Measurements from ENCODE around the gene ZNF485. TPM values are rescaled to one million over a fixed set of nuclear protein-coding genes. Genes with fewer than 3 reads are reported as not detected.

Gene ZNF485
- total RNA-seq, 2 experiments from 2014 or later, result 1.1 to 1.6 TPM

DNA sequence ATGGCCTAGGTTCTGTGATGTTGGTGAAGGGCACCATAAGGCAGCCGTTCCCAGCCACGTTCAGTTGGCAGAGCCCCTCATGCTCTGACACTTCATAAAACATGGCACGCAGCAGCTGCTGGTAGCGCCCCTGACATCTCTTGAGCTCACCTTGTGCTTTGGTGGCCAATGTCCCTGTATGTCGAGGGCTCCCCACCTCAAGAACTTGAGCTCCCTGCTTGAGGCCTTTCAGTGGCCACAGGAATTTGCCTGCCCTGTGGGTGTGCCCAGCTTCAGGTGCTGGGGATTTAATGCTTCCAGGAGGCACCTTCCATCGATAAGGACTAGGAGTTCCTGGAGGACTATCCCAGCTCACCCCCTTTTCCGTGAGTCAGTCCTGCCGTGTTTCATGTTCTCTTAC is 52.0 kb downstream of the ZNF485 start:
- Mint-ChIP-seq H3K27me3 (peaks cover 9% of the 10 kb centered on the region), H3K4me3 (no peak overlapping the region), H3K4me1 (no peaks in the 10 kb centered on the region), H3K27ac (no peak overlapping the region), H3K9me3 (ENCODE audit: low read depth) (peaks cover 4% of the 10 kb centered on the region), H3K36me3 (no peaks in the 10 kb centered on the region)
- CTCF ChIA-PET, result no interaction called here
- DNase-seq (no peak), ATAC-seq (no peak)

DNA sequence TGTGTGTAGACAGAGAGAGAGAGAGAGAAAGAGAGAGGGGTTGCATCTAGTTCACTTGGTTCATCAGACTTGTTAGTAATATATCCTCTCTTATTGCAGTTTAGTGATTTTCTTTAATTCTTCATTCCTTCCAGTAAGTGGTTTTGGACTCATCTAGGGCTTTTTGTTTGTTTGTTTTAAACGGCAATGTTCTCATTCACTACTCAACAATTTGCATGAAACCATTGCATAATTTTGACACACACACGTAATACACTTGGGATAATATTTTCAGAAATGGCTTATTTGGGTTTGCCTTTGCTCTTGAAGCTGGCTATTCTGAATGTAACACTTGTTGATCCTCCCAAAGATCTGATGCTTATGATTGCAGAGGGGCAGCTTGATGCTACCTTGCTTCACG is 58.8 kb downstream of the ZNF485 start:
- no peak overlapping the region for H3K27ac Mint-ChIP-seq
- H3K4me3 Mint-ChIP-seq, result no peak overlapping the region
- no peaks in the 10 kb centered on the region for H3K4me1 Mint-ChIP-seq
- ATAC-seq (no peak), DNase-seq (no peak)
- peaks cover 34% of the 10 kb centered on the region for H3K27me3 Mint-ChIP-seq
- CTCF ChIA-PET, result no interaction called here
- H3K9me3 Mint-ChIP-seq (ENCODE audit: low read depth), result peaks cover 4% of the 10 kb centered on the region
- no peaks in the 10 kb centered on the region for H3K36me3 Mint-ChIP-seq

DNA sequence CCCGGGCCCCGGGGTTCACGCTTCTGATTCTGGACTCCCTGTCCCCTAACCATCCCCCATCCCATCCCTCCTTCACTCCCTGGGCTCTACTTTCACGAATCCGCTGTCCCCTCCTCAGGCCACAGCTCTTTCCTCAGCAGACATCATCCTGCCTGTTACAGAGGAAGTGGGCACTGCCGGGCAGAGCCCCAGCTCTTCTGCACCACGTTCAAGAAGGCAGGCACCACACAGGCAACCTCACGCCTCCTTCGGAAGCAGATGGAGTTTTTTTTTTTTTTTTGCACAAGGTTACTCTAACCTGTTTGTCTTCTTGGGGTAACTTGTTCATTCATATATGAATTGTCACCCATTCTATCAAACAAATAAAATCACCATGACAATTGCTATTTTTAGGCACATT is 60.3 kb downstream of the ZNF485 start:
- H3K9me3 Mint-ChIP-seq (ENCODE audit: low read depth), result peaks cover 4% of the 10 kb centered on the region
- no peak overlapping the region for H3K27ac Mint-ChIP-seq
- H3K4me1 Mint-ChIP-seq, result no peaks in the 10 kb centered on the region
- no peaks in the 10 kb centered on the region for H3K36me3 Mint-ChIP-seq
- no peak overlapping the region for H3K4me3 Mint-ChIP-seq
- ATAC-seq, result no peak
- CTCF ChIA-PET, result no interaction called here
- peaks cover 38% of the 10 kb centered on the region for H3K27me3 Mint-ChIP-seq
- no peak for DNase-seq

DNA sequence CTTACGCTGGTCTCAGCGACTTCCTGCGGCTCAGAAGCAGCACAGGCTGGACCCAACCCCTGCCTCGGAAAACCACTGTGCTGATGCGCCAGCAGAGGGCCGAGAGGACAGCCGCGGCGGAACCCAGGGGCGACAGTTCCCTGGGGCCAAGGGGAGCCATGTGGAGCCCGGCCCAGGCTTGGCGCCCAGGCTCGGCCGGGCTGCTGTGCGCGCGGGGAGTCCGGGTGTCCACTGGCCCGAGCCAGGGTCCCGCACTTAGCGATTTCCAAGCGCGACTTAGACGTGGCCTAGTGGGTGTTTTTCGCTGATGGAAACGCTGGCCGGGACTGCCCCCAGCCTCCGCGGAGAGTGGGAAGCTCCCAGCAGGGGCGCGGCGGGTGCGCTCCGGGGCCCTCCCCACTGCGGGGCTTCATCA is 61.1 kb downstream of the ZNF485 start:
- Mint-ChIP-seq H3K9me3 (ENCODE audit: low read depth) (no peaks in the 10 kb centered on the region), H3K4me3 (no peak overlapping the region), H3K4me1 (no peaks in the 10 kb centered on the region), H3K36me3 (no peaks in the 10 kb centered on the region), H3K27ac (no peak overlapping the region), H3K27me3 (peaks cover 37% of the 10 kb centered on the region)
- CTCF ChIA-PET, result no interaction called here
- no peak for DNase-seq
- ATAC-seq, result no peak

Other genes starting within 250 kb of the ZNF485 start
- under 1 TPM in 1 of 2 experiments, not detected in 1; 0.37 TPM for gene FXYD4, start 234.8 kb upstream of the ZNF485 start, total RNA-seq
- gene HNRNPF, start 197.3 kb upstream of the ZNF485 start, total RNA-seq, result 100 to 1,000 TPM; 446 to 512 TPM
- 1 to 10 TPM; 1.9 to 2.7 TPM for gene ZNF487, start 169.3 kb upstream of the ZNF485 start, total RNA-seq
- under 1 TPM in 1 of 2 experiments, not detected in 1; 0.26 TPM for gene ZNF239, start 31.8 kb upstream of the ZNF485 start, total RNA-seq
- 1 to 10 TPM; 6.5 to 8.2 TPM for gene ZNF32, start 42.4 kb downstream of the ZNF485 start, total RNA-seq